ENCODE measurements around the gene BOD1L2.

GRCh38 chr18:57131782-57132181 lies 15.1 kb upstream of the BOD1L2 start:
- TF ChIP-seq YY1 (IDR thresholded peaks at IDR 0.05; ENCODE audit: insufficient read depth, insufficient read length), result no peak
- no peak for TF ChIP-seq SUZ12 (IDR thresholded peaks at IDR 0.05; ENCODE audit: extremely low read depth, insufficient read depth, insufficient read length)
- no peak for TF ChIP-seq ZNF274 (IDR thresholded peaks at IDR 0.05; ENCODE audit: low read depth, low read length)
